GM18499 (cell line): ENCODE results near the gene CDC25A.
"Not testable (repeated sequence)": the region's sequence is repeated elsewhere in the genome, so short reads cannot be mapped to it uniquely, and the experiment has no call there.

ENCODE experiments used
- ATAC-seq: cut with Tn5 transposase; IDR thresholded peaks from one replicate; pipeline ENCODE4 v1.9.1; 2021; ENCODE audit warnings: moderate number of reproducible peaks; ENCODE audit not compliant: insufficient read depth, unreplicated experiment

CDC25A gene

DNA sequence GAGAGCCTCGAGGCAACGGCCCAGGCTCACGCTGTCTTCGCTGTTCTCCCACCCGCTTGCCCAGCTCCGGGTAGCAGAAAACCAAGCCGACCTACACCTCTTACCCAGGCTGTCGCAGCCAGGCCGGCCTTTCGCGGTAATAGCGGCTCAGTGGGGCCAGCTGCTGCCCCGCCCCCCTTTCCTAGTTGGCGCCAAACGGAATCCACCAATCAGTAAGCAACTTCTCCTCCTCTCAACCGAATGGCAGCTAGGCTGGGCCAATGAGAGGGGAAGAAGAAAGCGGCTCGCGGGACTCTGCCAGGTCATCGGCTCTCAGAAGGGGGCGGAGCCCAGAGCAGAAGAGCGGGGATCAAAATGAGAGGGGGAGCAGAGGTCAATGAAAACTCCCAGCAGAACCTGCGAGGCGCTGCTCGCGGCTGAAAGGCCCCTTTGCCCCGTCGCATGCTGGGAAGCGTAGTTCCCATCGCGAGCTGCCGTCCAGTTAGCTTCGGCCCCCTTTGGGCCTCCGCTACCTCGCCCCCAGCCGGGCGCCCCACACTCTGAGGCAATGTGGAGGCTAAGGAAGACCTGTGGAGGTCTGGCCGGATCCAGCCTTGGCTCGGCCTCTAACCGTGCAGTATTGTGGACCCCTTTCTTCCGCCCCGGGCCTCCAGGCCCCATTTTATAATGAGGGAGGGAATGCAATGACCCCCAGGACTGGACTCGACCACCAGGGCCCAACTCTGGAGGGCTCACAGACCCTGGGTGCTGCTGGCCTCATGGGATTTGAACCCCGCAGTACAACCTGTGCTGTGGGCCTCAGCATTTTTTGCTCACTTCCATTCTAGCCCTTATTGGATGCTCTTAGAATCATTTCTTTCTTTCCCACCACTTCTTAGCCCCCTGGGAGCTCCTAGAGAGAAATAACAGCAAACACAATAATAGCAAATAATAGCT, at the start of gene CDC25A:
CDC25A (minus strand) TSS at position 152 of the 936 bp plus-strand sequence. CDS start 470 bp downstream, outside the sequence.
- ATAC-seq = peak; percentile 80

DNA sequence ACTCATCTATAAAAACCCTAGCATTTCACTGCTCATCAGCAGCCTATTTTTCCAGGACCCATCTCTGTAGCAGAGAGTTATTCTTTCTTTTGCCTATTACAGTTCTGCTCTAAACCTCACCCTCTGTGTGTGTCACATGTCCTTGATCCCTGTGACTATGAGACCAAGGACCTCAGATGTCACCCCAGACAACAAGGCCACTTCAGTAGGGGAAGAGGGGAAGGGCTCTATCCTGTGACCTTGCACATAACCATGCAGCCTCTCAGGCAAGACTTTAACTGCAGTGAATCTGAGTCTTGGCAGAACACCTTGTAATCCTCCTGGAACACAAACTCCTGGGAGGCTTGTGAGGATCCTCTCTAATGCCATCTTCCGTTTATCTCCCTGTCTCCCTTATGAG, 48.3 kb upstream of the CDC25A start:
- no peak for ATAC-seq

DNA sequence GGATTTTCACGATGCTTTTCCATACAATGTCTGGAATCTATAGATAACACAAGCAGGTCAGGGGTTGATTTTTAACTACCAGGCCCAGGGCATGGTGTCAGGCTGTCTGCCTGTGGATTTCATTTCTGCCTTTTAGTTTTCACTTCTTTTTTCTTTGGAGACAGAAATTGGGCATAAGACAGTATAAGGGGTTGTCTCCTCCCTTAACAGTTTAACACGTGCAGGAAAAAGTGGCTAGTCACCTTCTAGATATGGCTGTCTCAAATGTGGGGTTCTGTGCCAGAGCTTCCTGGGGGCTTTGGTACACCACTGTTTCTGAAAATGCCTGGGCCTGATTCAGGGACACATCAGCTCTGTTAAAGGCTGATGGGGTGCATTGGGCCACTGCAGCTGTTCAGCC, 45.3 kb upstream of the CDC25A start:
- ATAC-seq = no peak

GRCh38 chr3:48232734-48233133, 44.5 kb upstream of the CDC25A start:
- no peak for ATAC-seq

GRCh38 chr3:48232232-48232631, 44.0 kb upstream of the CDC25A start:
- no peak for ATAC-seq

GRCh38 chr3:48226939-48227338, 38.7 kb upstream of the CDC25A start:
- no peak for ATAC-seq

DNA sequence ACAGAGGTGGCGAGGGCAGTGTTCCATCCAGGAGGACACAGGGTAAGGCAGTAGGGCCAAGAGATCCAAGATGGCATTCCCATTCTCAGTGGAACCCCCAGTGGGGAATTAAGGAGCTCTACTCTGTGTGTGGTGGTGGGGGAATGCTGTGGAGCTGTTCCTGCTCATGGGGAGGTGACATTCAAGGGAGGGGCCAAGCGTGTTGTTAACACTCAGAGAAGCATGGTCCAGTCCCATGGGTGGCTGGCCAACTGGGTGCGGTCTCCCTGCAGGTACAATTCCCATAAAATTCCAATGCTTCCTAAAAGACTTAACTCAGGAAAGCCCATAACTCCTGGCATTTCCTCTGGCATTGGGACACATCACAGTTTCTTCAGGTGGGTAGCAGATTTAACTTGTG, 37.4 kb upstream of the CDC25A start:
- no peak for ATAC-seq

GRCh38 chr3:48222616-48223513, 34.6 kb upstream of the CDC25A start, which contains the start of gene CAMP:
Gene CAMP, plus strand, starts transcription at chr3:48223495. Its CDS starts 17 bp downstream, at chr3:48223512.
- no peak for ATAC-seq

GRCh38 chr3:48220746-48221145, 32.5 kb upstream of the CDC25A start:
- ATAC-seq = no peak

- no peak for ATAC-seq
These were observed 31.3 kb upstream of the CDC25A start for GRCh38 chr3:48219543-48219942.

DNA sequence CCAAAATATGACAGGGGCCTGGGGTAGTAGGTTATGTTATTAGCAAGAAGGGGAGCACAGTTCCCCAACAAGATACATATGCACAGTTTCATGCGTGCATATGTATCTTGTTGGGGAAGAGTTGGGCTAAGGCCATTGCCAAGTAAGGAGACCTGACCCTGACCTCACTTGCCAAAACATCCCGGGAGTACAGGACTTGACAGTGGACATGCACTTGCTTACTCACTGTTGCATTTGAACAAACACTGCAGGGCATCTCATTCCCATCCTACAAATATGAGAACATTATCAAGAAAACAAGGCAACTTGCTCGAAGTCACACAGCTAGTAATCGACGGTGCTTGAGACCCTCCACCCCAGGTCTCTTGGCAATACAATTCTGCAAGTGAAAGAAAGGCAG, 30.3 kb upstream of the CDC25A start:
- ATAC-seq = no peak

DNA sequence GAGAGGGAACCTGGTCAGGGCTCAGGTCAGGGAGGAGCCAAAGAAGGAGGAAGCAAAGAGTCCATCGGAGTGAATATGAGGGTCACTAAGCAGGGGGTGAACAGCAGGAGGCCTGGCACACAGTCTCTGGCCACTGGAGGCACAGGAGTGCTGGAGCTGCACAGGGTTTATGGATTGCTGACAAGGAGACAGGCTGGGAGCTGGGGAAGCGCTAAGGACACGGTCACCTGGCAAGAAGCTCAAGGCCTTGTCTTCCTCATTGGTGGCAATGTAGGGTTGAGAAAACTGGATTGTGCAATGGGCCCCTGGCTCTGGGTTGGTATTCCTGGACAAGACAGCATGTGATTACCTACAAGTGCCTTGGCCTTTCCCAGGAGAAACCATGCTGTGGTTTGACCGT, 29.2 kb upstream of the CDC25A start:
- no peak for ATAC-seq

DNA sequence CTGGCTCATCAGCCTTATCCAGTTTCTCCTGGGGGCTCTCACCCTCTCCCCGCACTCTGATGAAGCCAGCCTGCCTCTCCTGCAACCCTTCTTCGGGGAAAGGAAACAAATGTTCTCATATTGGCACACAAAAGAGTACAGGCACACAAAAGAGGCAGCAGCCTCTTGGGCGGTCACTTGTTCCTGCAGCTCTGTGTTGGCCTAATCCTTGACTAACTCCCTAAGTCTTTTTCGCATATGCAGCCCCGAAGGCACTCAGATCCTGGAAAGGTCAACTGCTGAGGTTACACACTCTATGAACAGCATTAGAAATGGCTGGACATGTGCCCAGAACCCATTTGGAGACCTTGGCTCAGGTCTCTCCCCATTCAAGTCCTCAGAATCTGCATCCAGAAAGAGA, 27.7 kb upstream of the CDC25A start:
- ATAC-seq = no peak

GRCh38 chr3:48215466-48215865, 27.2 kb upstream of the CDC25A start:
- ATAC-seq = no peak

DNA sequence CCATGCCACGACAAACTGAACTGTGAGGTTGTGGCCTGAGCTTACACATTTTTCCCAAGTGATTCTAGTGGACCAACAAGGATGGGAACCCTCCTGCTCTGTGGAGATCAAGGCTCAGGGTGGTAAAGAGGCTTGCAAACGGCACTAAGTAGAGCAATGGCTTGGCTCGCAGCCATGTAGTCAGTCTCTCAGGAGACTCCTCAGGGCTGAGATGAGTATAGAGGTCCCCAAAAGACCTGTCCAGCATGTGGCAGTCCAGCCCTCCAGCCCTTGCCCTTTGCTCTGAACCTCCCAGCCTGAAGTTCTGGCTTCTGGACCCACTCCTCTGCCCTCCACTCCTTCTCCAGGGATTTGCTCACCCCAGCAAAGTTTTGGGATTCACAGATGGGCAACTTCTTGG, 26.8 kb upstream of the CDC25A start:
- ATAC-seq = no peak

DNA sequence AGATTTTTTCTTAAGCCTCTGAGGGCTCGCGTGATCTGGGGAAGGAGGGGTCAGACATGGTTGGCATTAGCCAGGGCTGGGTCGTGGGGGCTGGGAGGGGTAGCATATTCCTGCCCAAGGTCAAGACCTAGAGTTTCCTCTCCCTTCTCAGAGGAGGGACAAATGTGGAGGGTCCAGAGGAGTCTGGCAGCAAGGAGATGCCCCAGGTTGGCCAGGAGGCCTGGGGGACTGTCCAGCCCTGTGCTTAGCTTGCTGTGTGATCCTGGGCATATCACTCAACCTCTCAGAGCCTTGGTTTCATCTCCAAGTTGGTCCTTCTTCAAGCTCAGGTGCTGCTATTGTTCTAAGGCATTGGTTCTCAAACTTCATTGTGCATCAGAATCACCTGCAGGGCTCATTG, 26.0 kb upstream of the CDC25A start:
- ATAC-seq = no peak

GRCh38 chr3:48211776-48212175, 23.6 kb upstream of the CDC25A start:
- not testable (repeated sequence) for ATAC-seq

GRCh38 chr3:48210534-48210933, 22.3 kb upstream of the CDC25A start:
- not testable (repeated sequence) for ATAC-seq

DNA sequence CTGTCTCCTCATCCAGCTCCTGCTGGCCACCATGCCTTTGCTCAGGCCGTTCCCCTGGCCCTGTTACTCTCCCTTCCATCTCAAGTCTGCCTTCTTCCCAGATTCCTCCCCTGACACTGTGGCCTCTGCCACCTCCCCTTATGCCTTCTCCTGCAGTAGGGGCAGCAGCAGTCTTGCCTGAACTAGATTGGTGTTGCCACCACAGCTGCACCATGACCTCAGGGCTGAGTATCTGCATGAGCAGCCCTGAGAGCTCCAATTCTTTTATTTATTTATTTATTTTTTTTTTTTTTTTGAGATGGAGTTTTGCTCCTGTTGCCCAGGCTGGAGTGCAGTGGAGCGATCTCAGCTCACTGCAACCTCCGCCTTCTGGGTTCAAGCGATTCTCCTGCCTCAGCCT, 21.2 kb upstream of the CDC25A start:
- ATAC-seq = no peak

GRCh38 chr3:48208076-48208475, 19.9 kb upstream of the CDC25A start:
- ATAC-seq = no peak

GRCh38 chr3:48202632-48203031, 14.4 kb upstream of the CDC25A start:
- ATAC-seq = no peak
